ENCODE measurements around the gene RAE1.

The RAE1 gene

GRCh38 chr20:57401565-57401918 lies 50.5 kb downstream of the RAE1 start:
- Histone ChIP-seq H3K4me3 (ENCODE audit: low read depth, low read length) (no peak overlapping the region), H3K4me1 (peaks cover 15% of the 10 kb centered on the region), H3K9me3 (no peaks in the 10 kb centered on the region), H3K27me3 (no peaks in the 10 kb centered on the region), H3K36me3 (peaks cover 18% of the 10 kb centered on the region)
- TF ChIP-seq, protein P1, sequence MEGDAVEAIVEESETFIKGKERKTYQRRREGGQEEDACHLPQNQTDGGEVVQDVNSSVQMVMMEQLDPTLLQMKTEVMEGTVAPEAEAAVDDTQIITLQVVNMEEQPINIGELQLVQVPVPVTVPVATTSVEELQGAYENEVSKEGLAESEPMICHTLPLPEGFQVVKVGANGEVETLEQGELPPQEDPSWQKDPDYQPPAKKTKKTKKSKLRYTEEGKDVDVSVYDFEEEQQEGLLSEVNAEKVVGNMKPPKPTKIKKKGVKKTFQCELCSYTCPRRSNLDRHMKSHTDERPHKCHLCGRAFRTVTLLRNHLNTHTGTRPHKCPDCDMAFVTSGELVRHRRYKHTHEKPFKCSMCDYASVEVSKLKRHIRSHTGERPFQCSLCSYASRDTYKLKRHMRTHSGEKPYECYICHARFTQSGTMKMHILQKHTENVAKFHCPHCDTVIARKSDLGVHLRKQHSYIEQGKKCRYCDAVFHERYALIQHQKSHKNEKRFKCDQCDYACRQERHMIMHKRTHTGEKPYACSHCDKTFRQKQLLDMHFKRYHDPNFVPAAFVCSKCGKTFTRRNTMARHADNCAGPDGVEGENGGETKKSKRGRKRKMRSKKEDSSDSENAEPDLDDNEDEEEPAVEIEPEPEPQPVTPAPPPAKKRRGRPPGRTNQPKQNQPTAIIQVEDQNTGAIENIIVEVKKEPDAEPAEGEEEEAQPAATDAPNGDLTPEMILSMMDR (IDR thresholded peaks at IDR 0.05; ENCODE audit: low read depth, low read length), result no peak
- no peak for DNase-seq

DNA sequence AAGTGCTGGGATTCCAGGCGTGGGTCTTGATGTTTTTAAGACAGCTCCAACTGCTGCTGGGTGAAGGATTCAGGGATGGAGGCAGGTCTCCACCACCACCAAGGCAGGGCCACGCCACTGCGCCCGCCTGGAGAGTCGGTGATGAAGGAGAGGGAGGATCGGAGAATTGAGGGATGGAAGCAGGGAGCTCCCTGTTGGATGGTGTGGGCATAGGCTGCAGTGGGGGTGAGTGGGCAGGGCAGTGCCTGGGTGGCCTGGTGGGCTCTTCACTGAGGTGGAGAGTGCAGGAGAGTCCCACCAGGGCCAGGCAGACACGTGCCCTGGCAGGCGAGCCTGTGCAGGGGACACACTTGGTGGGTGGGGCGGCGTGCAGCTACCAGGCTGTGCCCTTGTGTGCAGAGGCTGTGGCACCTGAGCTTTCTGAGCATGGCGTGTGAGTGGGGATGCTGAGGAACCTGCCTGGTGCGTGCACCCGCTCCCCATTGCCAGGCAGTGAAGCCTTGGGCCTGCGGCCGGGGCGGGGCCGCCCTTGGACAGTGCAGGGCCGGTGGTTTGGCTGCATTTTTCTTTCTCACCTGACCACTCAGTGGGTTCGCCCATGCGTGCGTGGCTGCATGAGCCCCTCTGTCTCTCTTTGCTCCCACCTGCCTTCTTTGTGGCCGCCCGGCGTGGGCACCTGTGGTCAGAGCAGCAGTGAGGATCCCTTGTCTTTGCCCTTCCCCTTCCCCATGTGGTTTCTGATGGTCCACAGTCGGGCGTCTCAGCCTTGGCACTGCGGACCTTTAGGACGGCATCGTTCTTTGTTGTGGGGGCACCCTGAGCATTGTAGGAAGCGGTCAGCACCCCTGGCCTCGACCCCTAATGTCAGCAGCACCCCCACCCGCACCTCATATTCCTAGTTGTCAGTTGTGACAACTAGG lies 51.4 kb downstream of the RAE1 start:
- no peak for DNase-seq
- H3K4me3 ChIP-seq (ENCODE audit: low read depth, low read length), result no peak overlapping the region
- TF ChIP-seq, protein P1 (IDR thresholded peaks at IDR 0.05; ENCODE audit: low read depth, low read length), result no peak
- no peaks in the 10 kb centered on the region for H3K27me3 ChIP-seq
- H3K9me3 ChIP-seq, result no peaks in the 10 kb centered on the region
- peaks cover 18% of the 10 kb centered on the region for H3K36me3 ChIP-seq
- peaks cover 15% of the 10 kb centered on the region for H3K4me1 ChIP-seq

GRCh38 chr20:57403216-57403615 lies 52.2 kb downstream of the RAE1 start:
- DNase-seq, result no peak
- Histone ChIP-seq H3K36me3 (peaks cover 25% of the 10 kb centered on the region), H3K4me3 (ENCODE audit: low read depth, low read length) (no peak overlapping the region), H3K4me1 (peaks cover 14% of the 10 kb centered on the region), H3K27me3 (no peaks in the 10 kb centered on the region), H3K9me3 (no peaks in the 10 kb centered on the region)
- TF ChIP-seq, protein P1 (IDR thresholded peaks at IDR 0.05; ENCODE audit: low read depth, low read length), result no peak

DNA sequence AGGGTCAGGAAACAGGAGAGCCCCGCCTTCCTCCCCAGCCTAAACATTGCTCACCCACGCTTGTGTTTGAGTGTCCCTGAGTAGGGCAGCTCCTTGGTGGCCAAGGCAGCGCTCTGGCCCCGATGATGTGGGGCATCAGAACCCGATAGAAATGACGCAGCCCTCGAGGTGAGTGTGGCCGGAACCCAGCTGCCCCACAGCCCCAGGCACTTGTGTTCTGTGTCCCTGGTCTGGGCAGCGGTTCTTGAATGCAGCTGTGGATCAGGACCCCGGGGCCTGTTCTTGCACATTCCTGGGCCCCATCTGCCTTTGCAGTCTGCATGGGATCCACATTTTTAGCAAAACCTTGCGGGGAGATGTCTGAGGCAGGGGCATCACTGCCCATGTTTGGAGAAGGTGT lies 53.0 kb downstream of the RAE1 start:
- Histone ChIP-seq H3K27me3 (no peaks in the 10 kb centered on the region), H3K9me3 (no peaks in the 10 kb centered on the region), H3K4me1 (peaks cover 14% of the 10 kb centered on the region), H3K36me3 (peaks cover 32% of the 10 kb centered on the region), H3K4me3 (ENCODE audit: low read depth, low read length) (no peak overlapping the region)
- DNase-seq, result no peak
- TF ChIP-seq, protein P1 (IDR thresholded peaks at IDR 0.05; ENCODE audit: low read depth, low read length), result no peak

DNA sequence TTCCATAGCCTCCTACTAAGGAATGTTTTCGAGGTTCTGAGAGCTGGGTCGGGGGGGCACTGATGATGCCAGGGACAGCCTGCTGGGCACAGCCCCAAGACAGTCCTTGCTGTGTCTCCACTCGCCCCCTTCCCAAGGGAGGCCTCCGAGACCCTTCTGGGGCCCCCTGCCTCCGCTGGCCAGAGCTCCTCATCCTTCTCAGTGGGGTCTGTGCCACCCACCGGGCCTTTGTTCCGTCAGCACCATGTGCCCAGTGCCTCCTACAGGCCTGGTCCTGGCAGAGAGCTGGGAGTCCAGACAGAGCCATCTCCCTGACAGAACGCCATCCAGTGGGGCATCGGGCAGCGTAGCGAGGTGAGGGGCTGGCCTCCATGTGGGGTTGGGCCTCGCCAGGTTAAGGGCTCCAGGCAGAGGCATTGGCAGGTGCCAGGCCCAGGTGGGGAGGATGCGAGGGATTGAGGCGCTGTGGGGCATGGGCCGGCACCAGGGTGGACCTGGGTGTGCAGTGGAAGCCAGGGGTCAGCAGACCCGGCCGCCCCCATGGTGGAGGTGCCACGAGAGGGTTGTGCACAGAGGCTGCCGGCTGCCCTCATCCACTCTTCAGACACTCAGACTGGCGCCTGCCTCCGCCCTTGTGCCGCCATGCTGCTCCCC lies 53.5 kb downstream of the RAE1 start:
- TF ChIP-seq, protein P1 (IDR thresholded peaks at IDR 0.05; ENCODE audit: low read depth, low read length), result no peak
- H3K36me3 ChIP-seq, result peaks cover 32% of the 10 kb centered on the region
- H3K27me3 ChIP-seq, result no peaks in the 10 kb centered on the region
- no peak overlapping the region for H3K4me3 ChIP-seq (ENCODE audit: low read depth, low read length)
- DNase-seq, result no peak
- H3K4me1 ChIP-seq, result peaks cover 19% of the 10 kb centered on the region
- no peaks in the 10 kb centered on the region for H3K9me3 ChIP-seq

Data from BE2C (cell line).